H9 (cell line): ENCODE results near the gene RORC. TPM values are rescaled to one million over a fixed set of nuclear protein-coding genes. Genes with fewer than 3 reads are reported as not detected.

Experiments used
- DNase-seq: peaks from one replicate; pipeline ENCODE4 v3.0.0-alpha.2; 2017
- H2AFZ ChIP-seq: one replicate; pipeline ENCODE4 v1.6.1; 2013; ENCODE audit warnings: mild to moderate bottlenecking, low read length, control low read depth, moderate library complexity
- H2AK5ac ChIP-seq: 2 replicates; pipeline ENCODE4 v1.6.1; 2013; ENCODE audit warnings: low read length, control low read depth, mixed read lengths; ENCODE audit not compliant: insufficient read length
- H2BK120ac ChIP-seq: one replicate; pipeline ENCODE4 v1.6.1; 2013; ENCODE audit warnings: low read depth, mild to moderate bottlenecking, low read length, control low read depth, inconsistent platforms; ENCODE audit not compliant: poor library complexity, severe bottlenecking
- H2BK12ac ChIP-seq: 2 replicates; pipeline ENCODE4 v1.6.1; 2013; ENCODE audit warnings: low read length, control low read depth, mixed read lengths, low read depth; ENCODE audit not compliant: insufficient read length
- H2BK15ac ChIP-seq: 2 replicates; pipeline ENCODE4 v1.6.1; 2013; ENCODE audit warnings: low read depth, low read length, control low read depth
- H2BK20ac ChIP-seq: one replicate; pipeline ENCODE4 v1.6.1; 2013; ENCODE audit warnings: low read depth, mild to moderate bottlenecking, low read length, control low read depth, inconsistent platforms; ENCODE audit not compliant: poor library complexity, severe bottlenecking
- H2BK5ac ChIP-seq: 2 replicates; pipeline ENCODE4 v1.6.1; 2013; ENCODE audit warnings: low read length, control low read depth, mixed read lengths; ENCODE audit not compliant: insufficient read length
- H3K14ac ChIP-seq: 2 replicates; pipeline ENCODE4 v1.6.1; 2013; ENCODE audit warnings: low read length, control low read depth; ENCODE audit not compliant: insufficient read depth
- H3K18ac ChIP-seq: 2 replicates; pipeline ENCODE4 v1.6.1; 2013; ENCODE audit warnings: low read depth, mild to moderate bottlenecking, mixed read lengths, low read length, control low read depth; ENCODE audit not compliant: insufficient read length
- H3K23ac ChIP-seq: 2 replicates; pipeline ENCODE4 v1.6.1; 2013; ENCODE audit warnings: low read length, control low read depth, mixed read lengths, low read depth; ENCODE audit not compliant: insufficient read length
- H3K23me2 ChIP-seq: 2 replicates; pipeline ENCODE4 v1.6.1; 2013; ENCODE audit warnings: low read depth, mild to moderate bottlenecking, mixed read lengths, low read length, control low read depth; ENCODE audit not compliant: insufficient read length, poor library complexity, severe bottlenecking
- H3K27ac ChIP-seq: 2 replicates; pipeline ENCODE4 v1.5.1; 2013; ENCODE audit warnings: low read length, control low read depth, mixed read lengths, low read depth; ENCODE audit not compliant: insufficient read length
- H3K27me3 ChIP-seq: 2 replicates; pipeline ENCODE4 v1.6.1; 2013; ENCODE audit warnings: low read length, control low read depth, inconsistent platforms; ENCODE audit not compliant: insufficient read depth
- H3K4ac ChIP-seq: 2 replicates; pipeline ENCODE4 v1.6.1; 2013; ENCODE audit warnings: low read depth, mild to moderate bottlenecking, control low read depth, inconsistent platforms, low read length, moderate library complexity
- H3K4me1 ChIP-seq: 2 replicates; pipeline ENCODE4 v1.6.1; 2013; ENCODE audit warnings: low read length, control low read depth, inconsistent platforms; ENCODE audit not compliant: insufficient read depth
- H3K4me2 ChIP-seq: 2 replicates; pipeline ENCODE4 v1.6.1; 2013; ENCODE audit warnings: low read length, control low read depth, mixed read lengths; ENCODE audit not compliant: insufficient read length, insufficient read depth
- H3K56ac ChIP-seq: 2 replicates; pipeline ENCODE4 v1.6.1; 2013; ENCODE audit warnings: low read depth, mild to moderate bottlenecking, mixed read lengths, low read length, control low read depth; ENCODE audit not compliant: insufficient read length
- H3K79me1 ChIP-seq: 2 replicates; pipeline ENCODE4 v1.6.1; 2013; ENCODE audit warnings: low read depth, mild to moderate bottlenecking, moderate library complexity, low read length, control low read depth, inconsistent platforms; ENCODE audit not compliant: insufficient read depth, poor library complexity, severe bottlenecking
- H3K79me2 ChIP-seq: 2 replicates; pipeline ENCODE4 v1.6.1; 2013; ENCODE audit warnings: low read length, control low read depth, inconsistent platforms; ENCODE audit not compliant: insufficient read depth
- H3K9ac ChIP-seq: 2 replicates; pipeline ENCODE4 v1.6.1; 2013; ENCODE audit warnings: low read length, control low read depth, mixed read lengths; ENCODE audit not compliant: insufficient read length; ENCODE audit errors: extremely low read depth
- H3K9me3 ChIP-seq: one replicate; pipeline ENCODE4 v1.6.1; 2013; ENCODE audit warnings: low read depth, low read length, inconsistent platforms; ENCODE audit not compliant: control insufficient read depth
- H3T11ph ChIP-seq: one replicate; pipeline ENCODE4 v1.6.1; 2013; ENCODE audit warnings: mild to moderate bottlenecking, low read length, control low read depth, inconsistent platforms
- H4K20me1 ChIP-seq: one replicate; pipeline ENCODE4 v1.6.1; 2013; ENCODE audit not compliant: control insufficient read depth, insufficient read length, insufficient read depth
- H4K5ac ChIP-seq: 2 replicates; pipeline ENCODE4 v1.6.1; 2013; ENCODE audit warnings: low read depth, mild to moderate bottlenecking, mixed read lengths, low read length, control low read depth; ENCODE audit not compliant: insufficient read length
- H4K8ac ChIP-seq: replicated peaks from 2 replicates; pipeline ENCODE4 v1.6.1; 2013; ENCODE audit warnings: low read length, control low read depth, mixed read lengths, low read depth; ENCODE audit not compliant: insufficient read length
- H4K91ac ChIP-seq: 2 replicates; pipeline ENCODE4 v1.6.1; 2013; ENCODE audit warnings: low read depth, mild to moderate bottlenecking, moderate library complexity, mixed read lengths, low read length, control low read depth; ENCODE audit not compliant: insufficient read length
- H3K27ac Mint-ChIP-seq, 3 experiments: 2 replicates in 2 of 3; 3 replicates in 1 of 3; pipeline ENCODE4 v1.8.0; 2020 to 2021; ENCODE audit warnings: mixed read lengths in 3 of 3, mild to moderate bottlenecking in 1 of 3, moderate library complexity in 1 of 3
- H3K27me3 Mint-ChIP-seq: 2 replicates; pipeline ENCODE4 v1.8.0; 2021; ENCODE audit warnings: low read depth, mild to moderate bottlenecking, moderate library complexity, mixed read lengths
- H3K36me3 Mint-ChIP-seq, 3 experiments: 2 replicates in 2 of 3; 3 replicates in 1 of 3; pipeline ENCODE4 v1.8.0; 2020 to 2021; ENCODE audit warnings: low read depth in 3 of 3, mixed read lengths in 3 of 3; ENCODE audit not compliant: insufficient read depth in 1 of 3
- H3K4me1 Mint-ChIP-seq, 2 experiments: 2 replicates each; pipeline ENCODE4 v1.8.0; 2020; ENCODE audit warnings: mixed read lengths in 2 of 2
- H3K4me3 Mint-ChIP-seq, 2 experiments: 2 replicates in 1 of 2; 3 replicates in 1 of 2; pipeline ENCODE4 v1.8.0; 2020 to 2021; ENCODE audit warnings: mild to moderate bottlenecking in 2 of 2, mixed read lengths in 2 of 2, moderate library complexity in 1 of 2
- H3K9me3 Mint-ChIP-seq, 2 experiments: 2 replicates in 1 of 2; 3 replicates in 1 of 2; pipeline ENCODE4 v1.8.0; 2020; ENCODE audit warnings: mild to moderate bottlenecking in 2 of 2, mixed read lengths in 2 of 2, moderate library complexity in 1 of 2
- WGBS: extraction: QIAGEN DNeasy Blood & Tissue Kit; methylation state at CpG from one replicate; pipeline ENCODE4 v1.1.7; 2013; ENCODE audit warnings: missing lambda C conversion rate, low lambda C conversion rate, mixed read lengths; ENCODE audit not compliant: insufficient read length; ENCODE audit errors: extremely low coverage; 5-methylcytosine and 5-hydroxymethylcytosine counted together
- total RNA-seq: library from RNA; stranded (reverse); gene quantifications from 2 replicates; pipeline ENCODE4 v1.2.1, GENCODE V29; 2021
- TF ChIP-seq, protein P1 (sequence below): fragments of 200-600 bp; sonication (generic); conservative IDR thresholded peaks from 3 replicates; pipeline ENCODE4 v1.8.0; 2021; ENCODE audit warnings: antibody characterized with exemption, mild to moderate bottlenecking

Gene RORC
- total RNA-seq, 1 experiment from 2014 or later, result 0.52 TPM

- peaks cover 8% of the 10 kb centered on the region for H3K27me3 Mint-ChIP-seq
- no peak for DNase-seq
- H2AFZ ChIP-seq, result no peak overlapping the region
- no peaks in the 10 kb centered on the region for H3K79me2 ChIP-seq
- no peak overlapping the region for H3K56ac ChIP-seq
- H3K4me3 Mint-ChIP-seq, result no peak overlapping the region
- H3K36me3 Mint-ChIP-seq, result no peaks in the 10 kb centered on the region
- no peak overlapping the region for H4K91ac ChIP-seq
- H3K4me2 ChIP-seq, result no peak overlapping the region
- H2BK5ac ChIP-seq, result no peak overlapping the region
- no peak overlapping the region for H3K9ac ChIP-seq
- no peak overlapping the region for H2BK15ac ChIP-seq
- H4K5ac ChIP-seq, result no peak overlapping the region
- no peak overlapping the region for H3K27ac ChIP-seq
- H2AK5ac ChIP-seq, result no peak overlapping the region
- no peak overlapping the region; a peak in 1 of 7 replicates for H3K27ac Mint-ChIP-seq
- no peaks in the 10 kb centered on the region for H3K23me2 ChIP-seq
- H3K9me3 Mint-ChIP-seq, result no peaks in the 10 kb centered on the region
- no peak overlapping the region for H4K8ac ChIP-seq
- H3K4ac ChIP-seq, result no peak overlapping the region
- no peaks in the 10 kb centered on the region for H3K9me3 ChIP-seq
- peaks cover 16 to 20% of the 10 kb centered on the region in 2 experiments for H3K4me1 Mint-ChIP-seq
- H3K4me1 ChIP-seq, result no peaks in the 10 kb centered on the region; the same call in 1 of the 2 replicates
- no peak overlapping the region for H2BK120ac ChIP-seq
- no peak overlapping the region for H3T11ph ChIP-seq
- no peaks in the 10 kb centered on the region for H3K79me1 ChIP-seq
- H3K14ac ChIP-seq, result no peak overlapping the region
- no CpG with 5 or more reads among the region's 1 CpG for WGBS
- no peaks in the 10 kb centered on the region for H4K20me1 ChIP-seq
- TF ChIP-seq, protein P1, sequence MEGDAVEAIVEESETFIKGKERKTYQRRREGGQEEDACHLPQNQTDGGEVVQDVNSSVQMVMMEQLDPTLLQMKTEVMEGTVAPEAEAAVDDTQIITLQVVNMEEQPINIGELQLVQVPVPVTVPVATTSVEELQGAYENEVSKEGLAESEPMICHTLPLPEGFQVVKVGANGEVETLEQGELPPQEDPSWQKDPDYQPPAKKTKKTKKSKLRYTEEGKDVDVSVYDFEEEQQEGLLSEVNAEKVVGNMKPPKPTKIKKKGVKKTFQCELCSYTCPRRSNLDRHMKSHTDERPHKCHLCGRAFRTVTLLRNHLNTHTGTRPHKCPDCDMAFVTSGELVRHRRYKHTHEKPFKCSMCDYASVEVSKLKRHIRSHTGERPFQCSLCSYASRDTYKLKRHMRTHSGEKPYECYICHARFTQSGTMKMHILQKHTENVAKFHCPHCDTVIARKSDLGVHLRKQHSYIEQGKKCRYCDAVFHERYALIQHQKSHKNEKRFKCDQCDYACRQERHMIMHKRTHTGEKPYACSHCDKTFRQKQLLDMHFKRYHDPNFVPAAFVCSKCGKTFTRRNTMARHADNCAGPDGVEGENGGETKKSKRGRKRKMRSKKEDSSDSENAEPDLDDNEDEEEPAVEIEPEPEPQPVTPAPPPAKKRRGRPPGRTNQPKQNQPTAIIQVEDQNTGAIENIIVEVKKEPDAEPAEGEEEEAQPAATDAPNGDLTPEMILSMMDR, result no peak
- no peak overlapping the region for H2BK12ac ChIP-seq
- no peak overlapping the region for H2BK20ac ChIP-seq
- no peak overlapping the region for H3K18ac ChIP-seq
- no peak overlapping the region for H3K23ac ChIP-seq
- H3K27me3 ChIP-seq, result 0 out of 2 replicates have a peak, but pooled peaks cover 2% of the 10 kb centered on the region
Measured at GRCh38 chr1:151807766-151808165, 23.8 kb downstream of the RORC start.
